H1 (cell line): Measurements from ENCODE around the gene HOXD11. TPM values are rescaled to one million over a fixed set of nuclear protein-coding genes. Genes with fewer than 3 reads are reported as not detected.

ENCODE experiments used
- CTCF ChIA-PET: fragments of 300-600 bp; sonication (Branson Sonifier 250); formaldehyde crosslinking; loops from one replicate; lab custom pipeline; 2021; ENCODE audit not compliant: partially characterized antibody; lab: Charles Lee
- POLR2A ChIA-PET: fragments of 300-600 bp; sonication (Branson Sonifier 250); formaldehyde crosslinking; loops from one replicate; lab custom pipeline; 2021; ENCODE audit warnings: inconsistent platforms; ENCODE audit not compliant: partially characterized antibody; lab: Charles Lee
- DNase-seq, 2 experiments: peaks; one replicate each; pipeline versions ENCODE4 v3.0.0 to v3.0.0-alpha.2; 2010 to 2022; ENCODE audit warnings: low spot score in 2 of 2, low read depth in 1 of 2, mixed read lengths in 1 of 2
- FAIRE-seq: peaks from 2 replicates; lab custom pipeline; 2011; peaks lifted over from hg19 to GRCh38; lab: Jason Lieb, UNC
- H2AFZ ChIP-seq: 2 replicates; pipeline ENCODE4 v1.8.1; 2012; ENCODE audit warnings: low read length, inconsistent platforms
- H2AK5ac ChIP-seq: 2 replicates; pipeline ENCODE4 v1.6.1; 2013; ENCODE audit warnings: low read depth, low read length
- H2BK120ac ChIP-seq: replicated peaks from 2 replicates; pipeline ENCODE3; 2013; ENCODE audit warnings: low read depth, low read length, inconsistent platforms
- H2BK12ac ChIP-seq: 2 replicates; pipeline ENCODE4 v1.6.1; 2013; ENCODE audit warnings: low read depth, low read length
- H2BK15ac ChIP-seq: 2 replicates; pipeline ENCODE4 v1.6.1; 2013; ENCODE audit warnings: low read length
- H2BK20ac ChIP-seq: 2 replicates; pipeline ENCODE4 v1.6.1; 2013; ENCODE audit warnings: low read length
- H2BK5ac ChIP-seq: 2 replicates; pipeline ENCODE4 v1.6.1; 2013; ENCODE audit warnings: low read depth, low read length
- H3K14ac ChIP-seq: 2 replicates; pipeline ENCODE4 v1.6.1; 2013; ENCODE audit warnings: inconsistent platforms; ENCODE audit not compliant: insufficient read length
- H3K18ac ChIP-seq: 2 replicates; pipeline ENCODE4 v1.6.1; 2013; ENCODE audit warnings: low read length; ENCODE audit errors: extremely low read depth
- H3K23ac ChIP-seq: 2 replicates; pipeline ENCODE4 v1.6.1; 2013; ENCODE audit warnings: inconsistent platforms; ENCODE audit not compliant: insufficient read length
- H3K23me2 ChIP-seq: 2 replicates; pipeline ENCODE4 v1.6.1; 2013; ENCODE audit warnings: low read depth, low read length
- H3K27ac ChIP-seq: 2 replicates; pipeline ENCODE4 v1.6.1; 2011; ENCODE audit warnings: low read depth, low read length, inconsistent platforms
- H3K27me3 ChIP-seq, 4 experiments: replicated peaks in 1 of 4; 1 replicate in 1 of 4; 2 replicates in 3 of 4; pipeline versions ENCODE4 v1.6.1 to v1.8.1; 2011 to 2013; ENCODE audit warnings: low read length in 3 of 4, mild to moderate bottlenecking in 3 of 4, inconsistent platforms in 2 of 4, mixed read lengths in 2 of 4, moderate library complexity in 1 of 4; ENCODE audit not compliant: control insufficient read depth in 3 of 4, insufficient read depth in 3 of 4; ENCODE audit errors: extremely low read depth in 1 of 4
- H3K36me3 ChIP-seq, 4 experiments: 2 replicates each; pipeline versions ENCODE4 v1.6.1 to v1.8.1; 2011 to 2013; ENCODE audit warnings: mild to moderate bottlenecking in 4 of 4, low read length in 3 of 4, moderate library complexity in 2 of 4, control low read depth in 1 of 4, inconsistent platforms in 1 of 4; ENCODE audit not compliant: insufficient read depth in 4 of 4, control insufficient read depth in 2 of 4
- H3K4ac ChIP-seq: replicated peaks from 2 replicates; pipeline ENCODE3; 2013; ENCODE audit warnings: low read length, low read depth, mixed read lengths, inconsistent platforms; ENCODE audit not compliant: insufficient read length
- H3K4me1 ChIP-seq, 4 experiments: replicated peaks in 1 of 4; 1 replicate in 1 of 4; 2 replicates in 3 of 4; pipeline versions ENCODE4 v1.6.1 to v1.8.1; 2011 to 2013; ENCODE audit warnings: low read length in 3 of 4, inconsistent platforms in 2 of 4, mixed read lengths in 1 of 4; ENCODE audit not compliant: insufficient read depth in 4 of 4, control insufficient read depth in 3 of 4
- H3K4me2 ChIP-seq, 2 experiments: 2 replicates each; pipeline versions ENCODE4 v1.6.1 to v1.8.1; 2011 to 2013; ENCODE audit warnings: low read depth in 2 of 2, low read length in 2 of 2, control low read depth in 1 of 2, inconsistent platforms in 1 of 2, mild to moderate bottlenecking in 1 of 2; ENCODE audit not compliant: insufficient read depth in 1 of 2
- H3K4me3 ChIP-seq, 4 experiments: fragments of 200-600, 300-600 bp in 1 of 4; sonication (generic), shearing (Covaris generic), sonication (Bioruptor Twin) in 1 of 4; 2 replicates each; pipeline versions ENCODE4 v1.5.1 to v1.8.1; 2011 to 2016; ENCODE audit warnings: low read length in 4 of 4, low read depth in 3 of 4, control low read depth in 2 of 4, inconsistent platforms in 2 of 4, mild to moderate bottlenecking in 2 of 4, mixed read lengths in 1 of 4, moderate library complexity in 1 of 4; ENCODE audit not compliant: insufficient read depth in 2 of 4; ENCODE audit errors: extremely low read depth in 1 of 4
- H3K56ac ChIP-seq: replicated peaks from 2 replicates; pipeline ENCODE3; 2013; ENCODE audit warnings: low read depth, mild to moderate bottlenecking, mixed read lengths, low read length, inconsistent platforms; ENCODE audit not compliant: insufficient read length
- H3K79me1 ChIP-seq: 2 replicates; pipeline ENCODE4 v1.6.1; 2013; ENCODE audit warnings: low read depth, low read length, control low read depth
- H3K79me2 ChIP-seq, 2 experiments: 2 replicates each; pipeline versions ENCODE4 v1.6.1 to v1.8.1; 2012 to 2013; ENCODE audit warnings: low read length in 2 of 2, mild to moderate bottlenecking in 2 of 2, inconsistent platforms in 1 of 2; ENCODE audit not compliant: insufficient read depth in 2 of 2, control insufficient read depth in 1 of 2
- H3K9ac ChIP-seq, 4 experiments: replicated peaks in 1 of 4; 1 replicate in 1 of 4; 2 replicates in 3 of 4; pipeline versions ENCODE4 v1.6.1 to v1.8.1; 2011 to 2013; ENCODE audit warnings: low read depth in 3 of 4, low read length in 3 of 4, control low read depth in 2 of 4, mild to moderate bottlenecking in 2 of 4, moderate library complexity in 2 of 4, inconsistent platforms in 1 of 4; ENCODE audit errors: extremely low read depth in 1 of 4
- H3K9me3 ChIP-seq, 2 experiments: 2 replicates each; pipeline versions ENCODE4 v1.6.1 to v1.8.1; 2012 to 2013; ENCODE audit warnings: mild to moderate bottlenecking in 2 of 2, moderate library complexity in 2 of 2, control low read depth in 1 of 2, inconsistent platforms in 1 of 2, low read depth in 1 of 2, low read length in 1 of 2, mixed read lengths in 1 of 2; ENCODE audit not compliant: insufficient read depth in 2 of 2
- H4K20me1 ChIP-seq, 2 experiments: replicated peaks in 1 of 2; 2 replicates each; pipeline versions ENCODE3 to v1.8.1; 2011 to 2013; ENCODE audit warnings: inconsistent platforms in 2 of 2, low read length in 2 of 2, mild to moderate bottlenecking in 1 of 2; ENCODE audit not compliant: insufficient read depth in 2 of 2, control insufficient read depth in 1 of 2
- H4K5ac ChIP-seq: 2 replicates; pipeline ENCODE4 v1.6.1; 2013; ENCODE audit warnings: low read length, low read depth, mixed read lengths, inconsistent platforms; ENCODE audit not compliant: insufficient read length
- H4K8ac ChIP-seq: 2 replicates; pipeline ENCODE4 v1.8.0; 2013; ENCODE audit warnings: mild to moderate bottlenecking, moderate library complexity, low read length, inconsistent platforms; ENCODE audit not compliant: insufficient read depth; ENCODE audit errors: extremely low read depth
- H4K91ac ChIP-seq: replicated peaks from 2 replicates; pipeline ENCODE3; 2013; ENCODE audit warnings: low read length, mixed read lengths, inconsistent platforms; ENCODE audit not compliant: insufficient read length
- ASH2L ChIP-seq: fragments of 200-600, 300-600 bp; sonication (generic); IDR thresholded peaks from one replicate; pipeline ENCODE4 v1.7.1; 2017; ENCODE audit warnings: low read length
- TAF1 ChIP-seq: IDR thresholded peaks from 2 replicates; pipeline ENCODE4 v1.6.1; 2011; ENCODE audit warnings: mild to moderate bottlenecking, low read depth, low read length
- TCF12 ChIP-seq: IDR thresholded peaks from 2 replicates; pipeline ENCODE4 v1.6.1; 2011; ENCODE audit warnings: low read depth, mild to moderate bottlenecking, low read length
- ZNF274 ChIP-seq: IDR thresholded peaks from 2 replicates; pipeline ENCODE4 v1.7.0; 2012; ENCODE audit warnings: low read length, borderline replicate concordance; ENCODE audit errors: extremely low read depth
- WGBS, 2 experiments: shearing (Covaris generic) in 1 of 2; methylation state at CpG; one replicate each; pipeline versions ENCODE4 v1.1.6 to v1.1.7; 2013 to 2015; ENCODE audit warnings: low lambda C conversion rate in 2 of 2, mixed read lengths in 2 of 2, inconsistent platforms in 1 of 2, low coverage in 1 of 2, missing lambda C conversion rate in 1 of 2; ENCODE audit not compliant: insufficient replicate concordance in 2 of 2, insufficient coverage in 1 of 2, insufficient read length in 1 of 2; ENCODE audit errors: extremely low coverage in 1 of 2, missing lambda C conversion rate in 1 of 2; 5-methylcytosine and 5-hydroxymethylcytosine counted together
- polyA plus RNA-seq, 7 experiments: library from polyadenylated mRNA; depleted of rRNA in 3 of 7; stranded (reverse) in 5 of 7; unstranded in 2 of 7; fragments of >200 nt in 5 of 7; fragments of 200-250 nt in 2 of 7; gene quantifications; 1 replicate in 5 of 7; 2 replicates in 1 of 7; 4 replicates in 1 of 7; pipeline versions ENCODE4 v1.2.1 to v1.2.3, GENCODE V29; 2011 to 2013; ENCODE audit warnings: missing spikeins in 2 of 7, mixed read lengths in 2 of 7
- total RNA-seq: library from RNA; stranded (reverse); fragmentation: NEBNext Ultra II Directional; extraction: Animal tissue kit (Norgen Biotek cat#: 25700); gene quantifications from 2 replicates; pipeline ENCODE4 v1.2.1, GENCODE V29; 2021
- TF ChIP-seq, protein P1 (sequence below): IDR thresholded peaks from 2 replicates; pipeline ENCODE4 v1.6.1; 2012; ENCODE audit warnings: low read length, inconsistent platforms
- TF ChIP-seq, protein P2 (sequence below), 3 experiments: IDR thresholded peaks; 1 replicate in 2 of 3; 2 replicates in 1 of 3; pipeline versions ENCODE4 v1.5.1 to v1.6.1; 2011; ENCODE audit warnings: low read length in 3 of 3, mild to moderate bottlenecking in 3 of 3, inconsistent platforms in 2 of 3, low read depth in 1 of 3, moderate library complexity in 1 of 3; ENCODE audit not compliant: insufficient read depth in 1 of 3; ENCODE audit errors: control extremely low read depth in 1 of 3

Gene HOXD11
- total and polyA plus RNA-seq, 2 of the 8 experiments (the other 6 are each of a cell fraction or from before 2014, with no cell fraction given) = not detected

DNA sequence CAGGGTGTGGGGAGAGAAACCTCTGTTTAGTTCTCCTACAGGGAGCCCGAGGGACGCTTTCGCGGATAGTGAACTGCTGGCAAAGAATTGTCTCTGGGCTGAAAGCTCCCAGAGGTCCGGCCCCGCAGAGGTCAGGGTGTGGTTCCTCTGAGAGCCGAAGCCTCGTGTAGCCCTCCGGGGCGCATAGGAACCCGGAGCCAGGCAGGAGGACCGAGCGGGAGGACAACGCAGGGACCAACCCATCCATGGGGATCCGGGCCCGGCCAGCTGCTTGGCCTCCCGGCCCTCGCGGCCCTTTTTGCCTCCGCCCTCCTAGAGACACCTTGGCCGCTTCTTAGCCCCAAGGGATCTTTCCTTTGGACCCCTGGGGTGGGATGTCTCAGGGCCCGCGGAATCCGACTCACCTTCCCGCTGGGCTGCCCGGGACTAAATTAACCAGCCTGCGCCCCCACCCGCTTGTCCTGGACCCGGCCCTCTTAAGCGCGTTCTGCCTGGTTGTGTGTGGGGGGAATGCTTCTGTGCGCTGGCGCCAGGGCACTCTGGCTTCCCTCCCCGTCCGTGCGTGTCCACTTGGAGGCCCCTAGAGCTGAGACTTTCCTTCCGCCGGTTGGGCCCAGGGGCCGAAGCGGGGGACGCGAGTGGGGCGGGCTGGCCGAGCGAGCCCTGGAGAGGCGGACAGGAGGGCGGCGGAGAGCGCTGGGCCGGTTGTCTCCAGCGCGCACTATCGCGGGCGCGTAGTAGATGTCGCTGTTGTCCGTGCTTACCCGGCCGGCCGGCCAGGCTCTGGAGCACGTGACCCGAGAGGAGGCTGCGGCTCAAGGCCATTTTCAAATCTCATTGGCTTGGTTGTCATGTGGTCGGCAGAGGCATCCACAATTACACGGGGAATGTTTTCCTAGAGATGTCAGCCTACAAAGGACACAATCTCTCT is 9.1 kb downstream of the HOXD11 start, which contains the start of gene HOXD10:
HOXD10 (plus strand) TSS at position 896 of the 931 bp plus-strand sequence. CDS start 56 bp downstream, outside the sequence.
- Histone ChIP-seq H3K27me3 (peaks cover 92 to 100% (median 99%) of the 10 kb centered on the region in 4 experiments), H3K79me2 (no peaks in the 10 kb centered on the region), H2AK5ac (no peak within 1 kb of the TSS), H3K56ac (no peak within 1 kb of the TSS), H3K79me1 (no peaks in the 10 kb centered on the region), H2AFZ (no peak within 1 kb of the TSS), H3K18ac (no peak within 1 kb of the TSS; the same call in 1 of the 2 replicates), H2BK120ac (no peak within 1 kb of the TSS), H4K8ac (no peak within 1 kb of the TSS; the same call in 1 of the 2 replicates), H4K20me1 (peaks cover 21 to 34% of the 10 kb centered on the region in 2 experiments), H3K27ac (no peak within 1 kb of the TSS), H4K91ac (no peak within 1 kb of the TSS), H3K23me2 (no peaks in the 10 kb centered on the region; the same call in 1 of the 2 replicates), H3K4me1 (peaks cover 0 to 5% (median under 1%) of the 10 kb centered on the region in 4 experiments; a peak in 4 of 7 replicates), H4K5ac (no peak within 1 kb of the TSS), H2BK15ac (no peak within 1 kb of the TSS), H3K23ac (no peak within 1 kb of the TSS), H3K4me2 (peak within 1 kb of the TSS; percentile 37 to 60), H2BK12ac (no peak within 1 kb of the TSS), H3K4ac (no peak within 1 kb of the TSS), H3K14ac (no peak within 1 kb of the TSS), H3K9me3 (peaks cover 0 to 16% of the 10 kb centered on the region in 2 experiments; a peak in 2 of 4 replicates), H3K4me3 (peak within 1 kb of the TSS in 3 of 4 experiments; percentile 6 to 44 (median 23); a peak in 3 of 8 replicates), H2BK20ac (no peak within 1 kb of the TSS), H2BK5ac (no peak within 1 kb of the TSS), H3K9ac (no peak within 1 kb of the TSS), H3K36me3 (peaks cover 0 to 13% (median 0%) of the 10 kb centered on the region in 4 experiments; a peak in 1 of 8 replicates)
- CTCF ChIA-PET = interaction anchor here (0.8 to 5.1 kb wide), 6 partner anchors 11 to 45 kb away, joined by 3 to 19 read pairs (median 5); no protein-coding TSS in a partner anchor
- WGBS, 2 experiments = 7% methylated on average over 56 of the region's 66 CpGs; no CpG with 5 or more reads in 1 of the 2 experiments
- POLR2A ChIA-PET = no interaction called here
- FAIRE-seq (no peak), DNase-seq (peak in 1 of 2 experiments; percentile 82)
- TF ChIP-seq, protein P1, sequence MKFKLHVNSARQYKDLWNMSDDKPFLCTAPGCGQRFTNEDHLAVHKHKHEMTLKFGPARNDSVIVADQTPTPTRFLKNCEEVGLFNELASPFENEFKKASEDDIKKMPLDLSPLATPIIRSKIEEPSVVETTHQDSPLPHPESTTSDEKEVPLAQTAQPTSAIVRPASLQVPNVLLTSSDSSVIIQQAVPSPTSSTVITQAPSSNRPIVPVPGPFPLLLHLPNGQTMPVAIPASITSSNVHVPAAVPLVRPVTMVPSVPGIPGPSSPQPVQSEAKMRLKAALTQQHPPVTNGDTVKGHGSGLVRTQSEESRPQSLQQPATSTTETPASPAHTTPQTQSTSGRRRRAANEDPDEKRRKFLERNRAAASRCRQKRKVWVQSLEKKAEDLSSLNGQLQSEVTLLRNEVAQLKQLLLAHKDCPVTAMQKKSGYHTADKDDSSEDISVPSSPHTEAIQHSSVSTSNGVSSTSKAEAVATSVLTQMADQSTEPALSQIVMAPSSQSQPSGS = no peak
- no peak for TF ChIP-seq ZNF274
- TF ChIP-seq ASH2L = peak; percentile 29
- TF ChIP-seq TAF1 = no peak
- TF ChIP-seq TCF12 = no peak
- TF ChIP-seq, protein P2, sequence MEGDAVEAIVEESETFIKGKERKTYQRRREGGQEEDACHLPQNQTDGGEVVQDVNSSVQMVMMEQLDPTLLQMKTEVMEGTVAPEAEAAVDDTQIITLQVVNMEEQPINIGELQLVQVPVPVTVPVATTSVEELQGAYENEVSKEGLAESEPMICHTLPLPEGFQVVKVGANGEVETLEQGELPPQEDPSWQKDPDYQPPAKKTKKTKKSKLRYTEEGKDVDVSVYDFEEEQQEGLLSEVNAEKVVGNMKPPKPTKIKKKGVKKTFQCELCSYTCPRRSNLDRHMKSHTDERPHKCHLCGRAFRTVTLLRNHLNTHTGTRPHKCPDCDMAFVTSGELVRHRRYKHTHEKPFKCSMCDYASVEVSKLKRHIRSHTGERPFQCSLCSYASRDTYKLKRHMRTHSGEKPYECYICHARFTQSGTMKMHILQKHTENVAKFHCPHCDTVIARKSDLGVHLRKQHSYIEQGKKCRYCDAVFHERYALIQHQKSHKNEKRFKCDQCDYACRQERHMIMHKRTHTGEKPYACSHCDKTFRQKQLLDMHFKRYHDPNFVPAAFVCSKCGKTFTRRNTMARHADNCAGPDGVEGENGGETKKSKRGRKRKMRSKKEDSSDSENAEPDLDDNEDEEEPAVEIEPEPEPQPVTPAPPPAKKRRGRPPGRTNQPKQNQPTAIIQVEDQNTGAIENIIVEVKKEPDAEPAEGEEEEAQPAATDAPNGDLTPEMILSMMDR (IDR thresholded peaks at IDR 0.05; ENCODE audit: control extremely low read depth in 1 of 3, insufficient read depth in 1 of 3, low read depth in 1 of 3, low read length in 3 of 3) = peak; percentile 58 to 73 (median 62)
